Right ventricle myocardium inferior (tissue), 1 donor: Measurements from ENCODE around the gene MAMDC2. TPM values are rescaled to one million over a fixed set of nuclear protein-coding genes. Genes with fewer than 3 reads are reported as not detected.
"Not testable (repeated sequence)": the region's sequence is repeated elsewhere in the genome, so short reads cannot be mapped to it uniquely, and the experiment has no call there.

Experiments
- ATAC-seq: fragments of 200-7000 bp; cut with Tn5 transposase; one replicate; pipeline ENCODE4 v1.9.1; 2020; ENCODE audit warnings: mild to moderate bottlenecking, moderate library complexity
- DNase-seq: peaks from one replicate; pipeline ENCODE4 v3.0.0; 2021; ENCODE audit errors: missing footprints
- intact Hi-C: fragments of 100-400 bp; cut with DNase I; formaldehyde crosslinking; loops from one replicate; pipeline ENCODE4 v1.11.0; 2022
- total RNA-seq: library from RNA; stranded (reverse); fragmentation: NEBNext Ultra II Directional; extraction: Animal tissue kit (Norgen Biotek cat#: 25700); gene quantifications from one replicate; pipeline ENCODE4 v1.2.1, GENCODE V29; 2021
- donor health status: DM: no; HTN: yes; CAD: no; lungs with severe emphysema.

The MAMDC2 gene
- total RNA-seq, 1 donor from 2014 or later: 10.8 TPM

DNA sequence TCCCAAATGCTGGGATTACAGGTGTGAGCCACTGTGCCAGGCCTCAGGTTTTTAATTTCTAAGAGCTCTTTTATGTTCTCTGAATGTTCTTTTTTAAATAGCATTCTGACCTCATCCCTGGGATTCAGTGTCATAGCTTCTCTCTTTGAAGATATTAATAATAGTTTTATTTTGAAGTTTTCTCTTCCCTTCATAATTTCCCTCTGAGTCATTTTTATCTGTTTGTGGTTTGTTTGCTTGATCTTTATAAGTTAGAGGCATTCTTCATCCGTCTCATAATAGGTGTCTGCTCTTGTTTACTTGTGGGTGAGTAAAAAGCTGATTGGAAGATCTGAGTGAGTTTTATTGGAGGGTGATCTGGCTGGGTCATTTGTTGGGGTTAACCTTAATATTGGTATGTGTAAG is 12.5 kb upstream of the MAMDC2 start:
- DNase-seq (no peak), ATAC-seq (no peak)
- intact Hi-C loops: no loop called here

DNA sequence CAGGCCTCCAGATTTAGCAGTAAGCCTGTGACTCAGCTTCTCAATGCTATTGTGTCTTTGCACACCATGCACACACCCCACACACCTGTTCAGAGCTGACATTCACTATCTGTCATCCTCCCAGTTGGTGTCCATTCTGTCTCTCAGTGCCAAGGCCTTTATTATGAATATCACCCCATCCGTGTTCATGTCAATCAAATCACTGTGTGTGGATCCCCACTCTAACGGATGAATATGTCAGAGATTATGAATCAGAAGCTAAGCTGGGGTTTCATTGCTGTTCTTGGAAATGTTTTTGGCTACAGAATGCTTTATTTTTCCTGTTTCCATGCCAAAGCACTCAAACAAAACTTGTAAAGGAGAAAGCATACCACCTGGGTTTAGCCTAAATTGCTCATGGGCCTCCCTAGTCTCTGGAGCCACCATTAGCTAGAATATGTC is 9.4 kb upstream of the MAMDC2 start:
- ATAC-seq (no peak), DNase-seq (no peak)
- intact Hi-C loops: no loop called here

DNA sequence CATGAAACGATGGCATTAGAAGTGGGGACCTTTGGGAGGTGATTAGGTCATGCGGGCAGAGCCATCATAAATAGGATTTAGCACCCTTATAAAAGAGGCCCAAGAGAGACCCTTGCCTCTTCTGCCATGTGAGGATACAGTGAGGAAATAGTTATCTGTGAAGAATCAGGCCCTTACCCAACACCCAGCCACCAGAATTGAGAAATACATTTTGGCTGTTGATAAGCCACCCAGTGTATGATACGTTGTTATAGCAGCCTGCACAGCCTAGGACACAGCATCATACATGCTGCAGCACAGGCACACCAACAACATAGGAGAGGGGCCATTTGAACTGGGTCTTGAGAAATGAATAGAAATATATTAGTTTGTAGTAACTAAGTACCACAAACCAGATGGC is 8.0 kb upstream of the MAMDC2 start:
- intact Hi-C loops: no loop called here
- ATAC-seq: no peak

DNA sequence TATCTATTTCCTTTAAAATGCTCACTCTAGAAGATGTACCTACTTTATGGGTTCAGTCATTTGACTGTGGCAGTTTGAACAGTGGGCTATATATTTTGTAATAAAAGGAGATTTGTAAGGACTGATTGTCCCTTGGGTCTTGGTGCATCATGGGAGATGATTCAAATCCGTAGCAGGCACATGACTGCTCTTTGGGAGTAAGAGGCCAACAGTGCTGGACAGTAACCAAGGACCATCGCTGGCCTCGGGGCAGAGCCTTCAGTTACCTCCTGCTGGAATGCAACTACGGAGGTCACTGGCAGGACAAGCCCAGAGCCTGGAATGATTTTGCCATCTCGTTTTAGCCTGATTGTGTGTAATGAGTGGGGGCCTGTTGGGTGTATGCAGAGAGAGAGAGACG is 7.0 kb upstream of the MAMDC2 start:
- DNase-seq (no peak), ATAC-seq (no peak)
- intact Hi-C loops: no loop called here

More for the DNA sequence above, 8.0 kb upstream of the MAMDC2 start:
- DNase-seq: no peak

DNA sequence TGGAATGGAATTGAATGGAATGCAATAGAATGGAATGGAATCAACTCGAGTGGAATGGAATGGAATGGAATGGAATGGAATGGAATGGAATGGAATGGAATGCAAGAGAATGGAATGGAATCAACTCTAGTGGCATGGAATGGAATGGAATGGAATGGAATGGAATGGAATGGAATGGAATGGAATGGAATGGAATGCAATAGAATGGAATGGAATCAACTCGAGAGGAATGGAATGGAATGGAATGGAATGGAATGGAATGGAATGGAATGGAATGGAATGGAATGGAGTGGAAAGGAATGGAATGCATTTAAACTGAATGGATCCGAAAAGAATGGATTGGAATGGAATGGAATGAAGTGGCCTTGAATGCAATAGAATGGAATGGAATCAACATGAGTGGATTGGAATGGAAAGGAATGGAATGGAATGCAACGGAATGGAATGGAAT is 5.5 kb upstream of the MAMDC2 start:
- intact Hi-C loops, DNase-seq: not testable (repeated sequence)
- ATAC-seq: peak; percentile 42

DNA sequence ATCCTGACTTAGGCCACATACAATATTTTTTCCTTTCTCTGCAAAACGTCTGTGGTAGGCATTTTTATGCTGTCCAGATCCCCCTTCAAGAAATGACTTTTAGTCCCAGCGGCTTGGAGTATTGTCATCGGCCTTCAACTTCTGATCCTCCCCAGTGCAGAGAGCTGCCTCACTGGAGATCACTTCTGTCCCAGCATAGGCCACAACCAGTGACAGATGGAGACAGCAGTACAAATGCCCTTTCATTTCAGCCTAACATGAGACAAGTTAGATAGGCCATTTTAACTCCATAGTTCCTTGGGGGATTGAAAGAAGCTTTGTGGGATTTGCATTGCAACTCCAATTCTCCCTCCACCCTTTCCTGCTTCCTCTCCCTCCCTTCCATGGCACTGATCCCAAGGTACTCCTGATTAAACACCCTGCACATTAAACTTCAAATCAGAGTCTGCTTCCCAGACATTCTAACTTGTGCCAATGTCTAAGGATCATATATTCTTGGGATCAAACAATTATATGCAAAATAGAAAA is 3.2 kb upstream of the MAMDC2 start:
- ATAC-seq (no peak), DNase-seq (no peak)
- intact Hi-C loops: loop anchor here (10.0 kb wide), 1 partner anchor 66 kb away; no protein-coding TSS in a partner anchor

DNA sequence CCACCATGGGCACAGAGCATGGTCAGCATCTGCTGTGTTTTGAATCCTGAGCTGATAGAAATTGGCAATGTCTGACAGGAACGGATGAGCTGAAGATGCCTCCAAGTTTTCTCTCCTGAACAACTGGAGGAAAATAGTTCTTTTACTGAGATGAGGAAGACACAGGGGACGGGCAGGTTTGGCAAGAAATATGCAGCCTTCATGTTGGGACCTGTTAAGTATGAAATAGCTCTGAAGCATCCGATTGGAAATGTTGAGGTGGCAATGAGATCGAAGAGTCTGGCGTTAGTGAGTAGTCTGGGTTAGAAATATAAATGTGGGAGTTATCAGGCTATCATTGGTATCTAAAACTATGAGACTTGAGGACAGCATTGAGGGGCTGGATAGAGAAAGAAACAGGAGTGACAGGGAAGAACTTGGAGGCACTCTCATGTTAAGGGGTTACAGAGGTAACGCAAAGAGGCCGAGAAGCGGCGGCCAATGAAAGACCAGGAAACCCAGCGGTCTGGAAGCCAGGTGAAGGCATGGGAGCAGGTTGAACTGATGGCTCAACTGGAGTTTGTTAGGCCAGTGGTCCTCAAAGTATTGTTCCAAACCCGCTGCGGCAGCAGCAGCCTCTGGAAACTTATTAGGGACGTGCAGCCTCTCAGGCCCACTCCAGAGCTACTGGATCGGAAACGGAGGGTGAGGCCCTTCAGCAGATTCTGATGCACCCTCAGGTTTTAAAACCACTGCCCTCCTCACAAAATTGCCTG is 1.0 kb upstream of the MAMDC2 start:
- no peak for ATAC-seq
- intact Hi-C loops: loop anchor here (10.0 kb wide), 1 partner anchor 68 kb away; no protein-coding TSS in a partner anchor
- no peak for DNase-seq

DNA sequence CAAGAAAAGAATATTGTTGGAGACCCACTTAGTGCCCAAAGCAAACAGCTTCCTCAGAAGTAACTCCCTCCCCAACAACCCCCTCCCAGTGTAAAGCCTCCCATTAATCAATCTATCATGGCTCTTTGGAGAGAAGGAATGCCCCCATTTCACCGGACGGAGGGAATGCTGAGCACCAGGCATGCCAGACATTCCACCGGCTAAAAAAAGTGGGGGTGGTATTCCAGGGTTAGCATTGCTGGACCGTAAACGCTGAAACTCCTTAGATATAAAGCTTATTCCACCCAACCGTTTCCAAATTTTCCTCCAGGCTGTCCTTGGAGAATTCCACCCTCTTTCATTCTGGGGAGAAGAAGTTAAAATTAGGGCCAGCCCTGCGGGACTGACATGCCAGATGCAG is 363 bp upstream of the MAMDC2 start:
- no peak for ATAC-seq
- DNase-seq: no peak
- intact Hi-C loops: loop anchor here (10.0 kb wide), 1 partner anchor 68 kb away; no protein-coding TSS in a partner anchor

DNA sequence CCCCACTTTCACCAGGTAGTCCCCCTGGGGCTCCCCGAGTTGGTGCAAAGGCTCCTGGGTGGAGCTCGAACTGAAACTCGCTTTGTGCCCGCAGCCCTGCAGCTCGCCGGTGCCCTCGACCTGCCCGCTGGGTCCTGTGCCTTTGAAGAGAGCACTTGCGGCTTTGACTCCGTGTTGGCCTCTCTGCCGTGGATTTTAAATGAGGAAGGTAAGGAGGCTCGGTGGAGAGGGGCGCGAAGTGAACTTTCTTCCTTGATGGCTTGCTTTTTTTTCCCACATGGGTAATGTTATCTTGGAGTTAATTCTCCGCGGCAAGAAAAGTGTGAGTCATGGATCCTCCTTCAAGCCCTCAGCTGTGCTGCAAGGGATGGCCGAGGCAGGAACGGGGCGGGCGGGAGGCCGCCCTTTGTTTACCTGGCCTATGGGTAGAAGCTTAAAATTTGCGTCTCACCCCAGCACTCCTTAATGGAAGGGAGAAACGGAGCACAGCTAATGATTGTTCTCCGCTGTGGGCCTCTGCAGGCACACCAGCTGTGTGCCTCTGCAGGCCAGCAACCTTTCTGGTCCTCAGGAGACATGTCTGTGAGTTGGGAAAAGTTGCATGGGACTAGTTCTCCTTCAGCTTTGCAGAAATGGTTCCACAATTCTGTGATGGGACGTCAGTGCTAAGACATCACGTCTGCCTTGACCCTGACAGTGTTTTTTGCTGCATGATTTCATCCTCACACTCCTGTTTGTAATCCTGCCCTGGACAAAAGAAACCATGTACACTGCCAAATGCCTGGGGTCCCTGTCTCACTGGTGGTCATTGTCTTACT is 1.1 kb downstream of the MAMDC2 start:
- intact Hi-C loops: loop anchor here (10.0 kb wide), 1 partner anchor 70 kb away; no protein-coding TSS in a partner anchor
- peak; percentile 40 for ATAC-seq
- peak; percentile 65 for DNase-seq

DNA sequence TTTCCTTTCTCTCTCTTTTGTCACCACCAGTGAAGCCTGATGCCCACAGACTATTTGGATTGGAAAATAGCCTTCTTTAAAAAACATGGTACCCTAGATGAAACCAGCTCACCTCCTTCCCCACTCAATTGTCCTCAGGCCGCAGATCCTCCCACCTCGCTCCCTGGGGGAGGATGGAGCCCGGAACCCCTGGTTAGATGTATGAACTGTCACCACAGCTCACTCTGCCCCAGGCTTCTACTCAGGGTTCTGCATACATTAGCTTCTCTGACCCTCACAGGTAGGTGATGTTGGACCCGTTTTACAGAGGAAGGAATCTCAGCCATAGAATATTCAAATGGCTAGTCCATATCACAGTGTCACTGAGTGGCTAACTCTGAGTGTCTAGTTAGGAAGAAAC is 1.8 kb downstream of the MAMDC2 start:
- DNase-seq: no peak
- intact Hi-C loops: loop anchor here (10.0 kb wide), 1 partner anchor 71 kb away; no protein-coding TSS in a partner anchor
- ATAC-seq: no peak

DNA sequence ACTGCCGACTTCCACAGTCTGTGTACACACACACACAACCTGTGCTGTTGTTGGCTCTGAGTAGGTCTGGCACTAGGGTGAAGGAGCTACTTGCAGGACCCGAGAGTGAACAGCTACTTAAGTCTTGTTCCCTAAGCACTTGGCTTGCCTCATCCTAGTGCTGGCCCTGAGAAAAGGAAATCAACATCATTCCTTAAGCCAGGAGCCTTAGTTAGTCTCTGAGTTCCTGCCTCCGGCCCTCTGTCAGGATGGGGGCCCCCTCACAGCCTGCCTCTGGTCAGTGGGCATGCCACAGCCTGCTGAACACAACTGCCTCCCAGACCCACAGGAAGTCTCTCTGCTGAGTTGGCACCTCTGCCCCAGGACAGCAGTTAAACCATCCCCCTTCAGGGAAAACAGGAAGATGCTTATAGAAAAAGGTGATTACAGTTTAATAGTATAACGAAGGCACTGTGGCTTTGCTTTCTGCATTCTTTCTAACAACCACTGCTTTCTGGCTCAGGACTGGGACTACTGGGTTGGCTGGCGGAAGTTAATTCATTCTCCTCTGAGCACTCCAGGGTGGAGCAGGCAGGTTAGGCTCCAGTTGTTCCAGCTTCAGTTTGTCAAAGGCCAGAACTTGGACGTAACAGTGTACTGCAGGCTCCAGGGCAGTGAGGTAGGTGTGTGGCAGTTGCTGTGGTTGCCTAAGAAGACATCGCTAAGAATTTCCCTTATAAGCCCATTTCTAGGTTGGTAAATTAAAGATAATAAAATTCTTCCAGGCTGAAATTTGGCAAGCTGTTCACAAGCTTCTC is 2.8 kb downstream of the MAMDC2 start:
- DNase-seq (no peak), ATAC-seq (no peak)
- intact Hi-C loops: loop anchor here (10.0 kb wide), 1 partner anchor 72 kb away; no protein-coding TSS in a partner anchor

DNA sequence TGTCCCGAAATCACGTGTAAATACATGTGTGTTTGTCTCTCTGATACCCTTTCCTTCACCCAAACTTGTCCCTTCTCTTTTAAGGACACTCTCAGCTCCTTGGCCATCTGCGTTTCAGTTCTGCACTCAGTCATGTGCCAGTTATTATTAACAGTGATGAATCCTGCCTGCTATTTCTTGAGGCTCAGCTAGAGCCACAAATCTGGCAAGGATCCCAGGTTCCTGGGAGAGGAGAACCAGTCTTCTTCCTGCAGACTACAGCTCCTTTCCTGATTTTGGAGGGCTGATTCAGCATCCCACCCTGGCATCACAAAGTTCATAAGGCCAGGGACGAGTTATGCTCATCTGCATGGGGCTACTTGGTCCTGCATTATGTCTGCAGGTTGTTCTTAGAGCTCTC is 5.6 kb downstream of the MAMDC2 start:
- ATAC-seq (peak; percentile 61), DNase-seq (no peak)
- intact Hi-C loops: loop anchor here (10.0 kb wide), 1 partner anchor 74 kb away; no protein-coding TSS in a partner anchor

DNA sequence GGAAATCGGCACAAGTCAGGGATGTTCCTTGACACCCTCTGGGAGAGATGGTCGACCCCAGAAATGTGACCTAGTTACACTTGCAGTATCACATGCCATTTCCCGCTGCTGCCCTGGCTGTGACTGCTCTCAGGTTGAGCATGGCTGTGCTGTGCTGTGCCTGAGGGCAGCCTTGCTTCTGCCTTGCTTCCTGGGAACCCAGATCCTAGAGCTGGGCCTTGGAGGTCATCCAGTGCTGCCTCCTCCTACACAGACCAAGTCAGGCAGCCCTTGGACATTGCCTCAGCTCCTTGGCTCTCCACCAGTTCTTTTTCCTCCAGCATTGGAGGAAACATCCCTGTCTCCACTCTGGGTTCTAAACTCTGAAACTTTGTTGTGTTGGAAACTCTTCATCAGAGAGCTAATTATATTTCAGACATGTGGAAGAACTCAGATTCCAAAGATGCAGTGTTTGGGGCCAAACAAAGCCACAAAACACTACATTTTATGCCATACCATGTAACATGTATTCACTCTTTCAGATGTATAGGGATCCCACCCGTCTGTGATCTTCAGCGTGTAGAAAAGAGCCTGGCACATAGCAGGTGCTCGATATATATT is 6.1 kb downstream of the MAMDC2 start:
- intact Hi-C loops: loop anchor here (10.0 kb wide), 1 partner anchor 75 kb away; no protein-coding TSS in a partner anchor
- ATAC-seq (peak; percentile 90), DNase-seq (peak; percentile 87)

DNA sequence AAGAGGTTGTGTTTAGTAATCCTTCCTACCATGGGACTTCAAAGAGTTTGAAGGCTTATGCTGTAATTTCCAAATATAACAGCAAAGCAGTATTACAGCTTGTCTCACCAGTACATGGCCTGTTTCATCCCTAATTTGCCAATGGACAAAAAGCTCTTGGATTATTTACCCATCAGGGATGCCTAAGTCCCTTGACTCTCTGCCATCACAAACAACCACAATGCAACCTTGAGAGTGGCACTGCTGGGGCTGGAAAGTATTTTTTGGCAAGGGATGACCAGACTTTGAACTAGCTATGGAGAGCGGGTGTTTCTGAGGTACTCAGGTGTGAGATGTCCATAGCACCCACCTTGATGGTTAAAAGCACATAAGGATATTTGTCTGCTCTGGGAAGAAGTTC is 9.1 kb downstream of the MAMDC2 start:
- ATAC-seq (no peak), DNase-seq (no peak)
- intact Hi-C loops: no loop called here

DNA sequence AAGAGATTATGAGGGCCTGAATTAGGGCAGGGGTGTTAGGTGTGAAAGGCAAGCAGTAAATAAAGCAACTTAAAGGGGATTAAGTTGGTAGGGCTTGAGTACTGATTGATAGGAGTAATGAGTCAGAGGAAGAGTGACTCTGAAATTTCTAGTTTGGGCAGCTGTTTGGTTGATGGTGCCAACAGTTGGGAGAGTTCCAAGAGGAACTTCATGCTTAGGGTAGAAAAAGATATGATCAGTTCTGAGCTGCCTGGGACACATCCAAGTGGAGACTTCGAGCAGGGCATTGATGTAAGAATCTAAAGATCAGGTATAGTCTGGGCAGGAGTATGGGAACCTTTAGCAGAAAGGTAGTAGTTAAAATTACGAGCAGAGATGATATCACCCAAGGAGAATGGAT is 10.2 kb downstream of the MAMDC2 start:
- ATAC-seq (no peak), DNase-seq (no peak)
- intact Hi-C loops: no loop called here

DNA sequence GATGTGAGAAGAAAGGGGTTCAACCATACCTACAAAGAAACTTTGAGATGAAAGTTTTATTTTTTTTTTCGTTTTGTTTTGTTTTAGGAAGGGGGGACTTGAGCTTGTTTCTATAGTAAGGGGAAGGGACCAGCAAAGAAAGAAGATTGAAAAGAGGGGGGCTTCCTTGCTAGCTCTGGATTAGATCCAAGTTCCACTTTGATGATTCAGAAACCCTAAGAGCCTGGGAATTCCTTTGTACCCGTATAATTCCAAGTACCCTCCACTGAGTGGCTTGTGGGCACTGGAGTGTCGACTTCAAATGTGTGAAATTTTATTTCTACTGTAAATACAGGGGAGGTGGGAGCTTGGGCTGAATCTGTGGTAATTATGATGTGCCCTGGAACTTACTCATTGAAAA is 10.9 kb downstream of the MAMDC2 start:
- ATAC-seq: no peak
- intact Hi-C loops: no loop called here

DNA sequence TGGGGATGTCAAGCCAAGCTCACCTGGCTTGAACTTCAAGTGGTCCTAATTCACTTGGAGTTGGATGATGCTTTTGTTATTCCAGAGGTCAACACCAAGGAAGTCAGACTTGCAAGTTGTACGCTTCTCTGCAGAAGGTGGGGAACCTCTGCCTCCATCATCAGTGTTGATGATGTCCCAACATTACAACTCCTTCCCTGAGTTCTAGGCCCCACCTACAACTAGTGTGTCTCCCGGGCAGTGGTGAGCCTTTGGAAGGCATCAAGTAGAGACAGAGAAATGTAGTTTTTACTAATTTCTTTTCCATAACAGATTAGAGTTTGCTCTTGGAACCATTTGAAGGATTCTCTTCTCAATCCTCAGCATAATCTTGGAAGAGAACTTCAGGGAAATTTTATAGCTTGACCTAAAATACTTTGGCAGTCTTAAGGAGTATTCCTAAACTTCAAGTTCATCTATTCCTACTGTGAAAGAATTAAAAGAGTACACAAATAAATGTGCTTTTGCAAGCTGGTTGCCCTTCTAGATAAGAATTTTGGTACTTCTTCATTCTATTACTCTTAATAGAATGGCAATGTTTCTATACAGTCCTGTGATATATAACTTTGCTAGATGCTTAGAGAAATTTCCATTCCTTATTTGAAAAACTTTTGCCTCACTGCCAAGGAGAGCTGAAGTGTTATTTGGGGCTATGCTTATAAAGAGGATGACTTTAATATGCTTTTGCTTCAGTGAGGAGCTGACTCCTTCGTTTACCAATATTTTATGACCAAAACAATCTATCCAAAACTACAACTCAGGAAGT is 12.0 kb downstream of the MAMDC2 start:
- ATAC-seq (no peak), DNase-seq (no peak)
- intact Hi-C loops: no loop called here

More for the DNA sequence above, 10.9 kb downstream of the MAMDC2 start:
- no peak for DNase-seq
